Raji (cell line): Measurements from ENCODE around the gene KCTD11.

ENCODE experiments used
- POLR2A ChIP-seq: IDR thresholded peaks from 2 replicates; pipeline ENCODE4 v1.6.1; 2011; ENCODE audit warnings: low read depth, low read length, control low read depth; ENCODE audit not compliant: insufficient read depth

The KCTD11 gene

DNA sequence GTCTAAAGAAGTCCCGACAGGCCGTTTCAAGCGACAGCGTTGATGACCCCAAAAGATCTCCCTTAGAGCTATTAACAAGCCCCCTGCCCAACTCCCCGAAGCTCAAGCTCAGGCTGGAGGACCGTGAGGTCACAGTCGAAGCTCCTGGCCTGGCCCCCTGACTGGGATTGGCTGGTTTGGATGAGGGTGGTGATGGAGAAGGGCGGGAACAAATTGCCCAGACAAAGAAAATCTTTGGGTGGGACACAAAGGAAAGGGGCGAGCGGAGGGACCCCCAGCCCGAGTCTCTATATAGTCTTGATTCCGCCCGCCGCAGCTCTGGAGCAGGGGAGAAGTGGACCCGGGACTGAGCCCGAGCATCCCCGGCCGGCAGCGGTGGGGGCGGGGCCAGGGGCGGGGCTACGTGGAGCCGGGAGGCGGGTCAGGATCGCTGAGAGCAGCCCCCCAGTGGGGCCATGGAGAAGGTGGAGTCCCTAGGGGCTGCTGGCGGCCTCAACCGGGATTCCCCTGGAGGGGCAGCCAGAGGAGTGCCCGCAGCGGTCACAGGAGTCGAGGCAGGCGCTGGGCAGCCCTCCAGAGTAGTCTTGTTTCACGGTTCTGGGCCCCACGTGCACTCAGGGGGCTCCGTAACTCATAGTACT lies 21.8 kb upstream of the KCTD11 start:
- peak; percentile 48; the same call in 1 of the 2 replicates for TF ChIP-seq POLR2A

DNA sequence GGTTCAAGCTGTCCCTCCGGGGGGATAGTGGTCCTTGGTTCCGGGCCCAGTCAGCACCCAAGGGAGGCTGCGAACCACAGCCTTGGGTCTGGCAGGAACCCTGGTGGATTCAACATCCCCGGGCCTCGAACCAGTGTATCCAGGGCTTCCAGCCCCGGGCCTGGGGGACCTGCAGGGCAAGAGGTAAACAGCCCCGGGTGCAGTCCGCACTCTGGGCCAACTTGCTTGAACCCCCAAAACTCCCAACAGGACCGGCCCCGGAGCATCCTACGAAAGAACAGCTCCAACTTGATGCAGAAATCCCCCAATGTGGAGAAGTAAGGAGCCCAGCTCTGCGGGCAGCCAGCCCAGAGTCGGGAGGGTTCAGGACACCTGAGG lies 21.3 kb upstream of the KCTD11 start:
- no peak for TF ChIP-seq POLR2A

- no peak for TF ChIP-seq POLR2A
Observed at GRCh38 chr17:7332111-7332510, 19.9 kb upstream of the KCTD11 start.

DNA sequence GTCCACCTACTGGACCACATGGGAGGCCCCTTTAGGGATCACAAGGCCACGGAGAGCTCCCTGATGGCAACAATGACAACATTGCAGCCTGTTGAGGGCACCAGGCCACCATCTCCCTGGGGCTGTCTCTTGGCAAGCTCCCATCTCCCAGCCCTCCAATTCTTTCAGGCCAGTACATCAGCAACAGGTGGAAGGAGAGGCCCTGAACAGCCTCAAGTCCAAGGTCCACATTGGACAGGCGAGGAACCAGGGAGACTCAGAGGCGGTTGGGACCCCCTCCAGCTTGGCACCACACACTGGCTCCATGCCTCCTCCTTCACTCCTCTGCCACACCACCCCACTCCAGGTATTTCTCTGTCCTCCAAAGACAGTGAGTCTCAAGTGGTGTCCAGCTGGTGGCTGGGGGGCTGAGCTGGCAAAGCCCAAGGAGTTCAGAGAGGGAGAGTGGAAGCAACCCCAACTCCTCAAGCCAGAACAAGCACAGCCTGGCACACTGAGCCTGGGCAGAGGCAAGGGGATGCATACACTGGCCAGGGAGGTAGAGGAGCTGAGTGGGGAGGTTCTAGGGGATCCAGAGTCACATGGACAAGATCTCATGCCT lies 16.9 kb upstream of the KCTD11 start:
- no peak for TF ChIP-seq POLR2A

DNA sequence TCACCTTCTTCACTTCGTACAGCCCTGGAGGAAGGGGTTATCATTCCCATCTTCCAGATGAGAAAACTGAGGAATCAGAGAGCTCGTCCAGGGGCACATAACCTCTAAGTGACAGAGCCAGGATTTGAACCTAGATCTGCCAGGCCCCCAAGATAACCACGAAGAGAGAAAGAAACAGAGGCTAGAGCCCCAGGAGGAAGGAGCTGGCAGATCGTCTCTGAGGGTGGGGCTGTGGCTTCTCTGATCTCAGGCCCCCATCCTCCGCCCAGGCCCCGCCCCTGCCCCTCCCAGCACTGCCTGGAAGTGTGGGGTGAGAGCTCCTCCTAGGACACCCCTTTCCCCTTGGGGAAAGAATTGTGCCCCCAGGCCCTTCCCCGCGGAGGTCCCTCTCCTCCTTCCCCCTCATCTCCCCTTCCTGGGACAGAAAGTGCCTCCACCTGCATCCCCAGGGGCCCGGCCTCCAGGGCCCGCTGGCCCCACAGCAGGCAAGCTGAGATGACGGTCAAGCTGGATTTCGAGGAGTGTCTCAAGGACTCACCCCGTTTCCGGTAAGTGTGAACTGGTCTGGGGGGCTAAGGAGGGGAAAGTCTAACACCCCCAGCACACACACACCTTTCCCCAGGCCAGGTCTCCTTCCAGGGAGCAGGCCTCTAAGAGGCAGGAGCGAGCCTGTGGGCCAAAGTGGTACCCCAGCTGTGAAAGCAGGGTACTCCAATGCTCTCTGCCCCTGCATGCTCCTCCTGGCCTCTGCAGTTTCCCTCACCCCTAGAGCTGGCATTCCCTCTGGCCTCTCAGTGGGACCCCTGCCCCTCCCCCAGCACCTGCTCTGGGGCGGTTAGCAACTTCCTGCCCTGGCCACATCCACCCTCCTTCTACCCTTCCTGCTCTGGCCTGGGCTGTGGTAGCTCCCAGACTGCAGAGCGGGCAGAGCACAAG lies 15.5 kb upstream of the KCTD11 start, which contains the start of gene ACAP1:
TSS of gene ACAP1 (plus strand) at position 290 of the 936 bp plus-strand sequence. CDS start at position 496, 206 bp downstream.
- TF ChIP-seq POLR2A: peak; percentile 57

GRCh38 chr17:7340179-7340578 lies 11.8 kb upstream of the KCTD11 start:
- no peak for TF ChIP-seq POLR2A

GRCh38 chr17:7341842-7342241 lies 10.1 kb upstream of the KCTD11 start:
- TF ChIP-seq POLR2A: no peak

DNA sequence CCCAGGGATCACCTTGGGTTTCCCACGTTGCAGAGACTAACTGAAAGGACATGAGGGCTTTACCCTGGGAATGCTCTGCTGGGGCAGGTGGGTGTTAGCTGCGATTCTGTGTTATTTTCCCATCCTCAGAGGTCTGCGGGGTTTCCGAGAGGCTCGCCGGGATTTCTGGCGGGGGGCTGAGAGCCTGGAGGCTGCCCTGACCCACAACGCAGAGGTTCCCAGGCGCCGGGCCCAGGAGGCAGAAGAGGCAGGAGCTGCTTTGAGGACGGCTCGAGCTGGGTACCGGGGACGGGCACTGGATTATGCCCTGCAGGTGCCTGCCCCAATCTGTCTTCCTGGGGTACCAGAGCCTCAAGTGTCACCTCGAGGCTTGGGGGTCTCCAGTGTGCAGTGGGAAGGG lies 8.7 kb upstream of the KCTD11 start:
- TF ChIP-seq POLR2A: no peak

GRCh38 chr17:7346761-7347614 lies 5.0 kb upstream of the KCTD11 start:
- no peak for TF ChIP-seq POLR2A

GRCh38 chr17:7347630-7348477 lies 4.1 kb upstream of the KCTD11 start:
- TF ChIP-seq POLR2A: no peak

DNA sequence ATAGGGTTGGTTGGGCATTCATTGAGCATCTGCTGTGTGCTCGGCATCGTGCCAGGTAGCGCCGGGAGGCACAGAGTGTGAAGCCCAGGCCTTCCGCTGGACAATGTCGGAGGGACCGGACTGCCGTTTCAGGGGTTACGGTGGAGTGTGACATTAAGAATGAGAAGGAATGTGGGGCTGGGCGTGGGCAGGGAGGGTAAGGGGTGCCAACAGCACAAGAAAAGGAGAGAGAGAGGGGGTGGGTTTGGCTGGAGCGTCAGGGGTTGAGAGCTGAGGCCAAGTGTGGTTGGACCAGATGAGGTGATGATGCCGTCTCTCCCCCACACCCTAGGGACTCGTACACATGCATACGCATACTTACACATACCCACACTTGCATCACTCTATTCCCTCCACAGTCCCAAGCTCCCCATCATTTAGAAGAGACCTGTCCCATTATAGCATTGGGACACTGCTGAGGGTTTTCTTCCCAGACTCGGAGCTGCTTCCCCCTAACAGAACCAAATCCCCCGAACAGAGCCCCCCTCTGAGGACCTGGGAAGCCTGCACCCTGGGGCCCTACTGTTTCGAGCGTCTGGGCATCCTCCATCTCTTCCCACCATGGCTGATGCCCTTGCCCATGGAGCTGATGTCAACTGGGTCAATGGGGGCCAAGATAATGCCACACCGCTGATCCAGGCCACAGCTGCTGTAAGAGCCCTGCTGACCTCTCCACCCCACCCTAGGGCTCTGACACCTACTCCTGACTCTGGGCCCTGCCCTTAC lies 3.3 kb upstream of the KCTD11 start:
- no peak for TF ChIP-seq POLR2A

DNA sequence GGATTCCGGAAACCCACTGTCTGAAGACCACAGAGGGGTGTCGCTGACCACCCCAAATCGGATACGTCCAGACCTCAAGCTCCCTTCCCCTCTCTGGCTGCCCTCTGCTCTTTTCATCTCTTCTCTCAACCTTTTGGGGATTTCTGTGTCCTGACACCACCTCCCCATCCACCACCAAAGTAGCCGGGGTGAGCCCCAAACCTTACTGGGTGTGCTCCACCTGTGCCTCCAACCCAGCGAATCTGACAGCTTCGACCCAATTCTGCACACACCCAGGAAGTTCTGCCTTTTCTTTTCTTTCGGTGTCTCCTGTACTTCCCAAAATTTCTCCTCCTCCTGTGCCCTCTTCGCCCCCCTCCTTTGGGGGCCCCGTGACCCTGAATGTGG lies 534 bp downstream of the KCTD11 start:
- TF ChIP-seq POLR2A: no peak

- TF ChIP-seq POLR2A: no peak
Observed at GRCh38 chr17:7352910-7353635, 1.1 kb downstream of the KCTD11 start.
